ENCODE measurements around the gene RPS6KC1. TPM values are rescaled to one million over a fixed set of nuclear protein-coding genes. Genes with fewer than 3 reads are reported as not detected.
"Not testable (repeated sequence)": the region's sequence is repeated elsewhere in the genome, so short reads cannot be mapped to it uniquely, and the experiment has no call there.

Gene RPS6KC1
- polyA plus RNA-seq, 1 donor (not counting 4 experiments of a cell fraction or from before 2014, with no cell fraction given): 13.0 TPM

DNA sequence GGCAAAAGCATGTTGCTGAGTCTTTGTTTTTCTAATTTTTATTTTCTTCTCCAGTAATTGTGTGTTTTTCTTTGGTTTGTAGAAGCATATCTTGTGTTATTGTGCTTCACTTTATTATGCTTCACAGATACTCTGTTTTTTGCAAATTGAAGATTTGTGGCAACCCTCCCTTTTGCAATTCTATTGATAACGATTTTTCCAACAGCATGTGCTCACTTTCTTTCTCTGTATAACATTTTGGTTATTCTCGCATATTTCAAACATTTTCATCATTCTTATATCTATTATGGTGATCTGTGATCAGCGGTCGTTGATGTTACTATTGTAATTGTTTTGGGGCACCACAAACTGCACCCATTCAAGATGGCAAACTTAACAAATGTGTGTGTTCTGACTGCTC is 31.6 kb upstream of the RPS6KC1 start:
- H2AFZ ChIP-seq (ENCODE audit: control insufficient read depth, low read length): no peak overlapping the region
- no peak overlapping the region for H3K27ac ChIP-seq (ENCODE audit: control insufficient read depth, insufficient read depth, low read length)
- no peak overlapping the region for H3K9ac ChIP-seq (ENCODE audit: control insufficient read depth, extremely low read depth, insufficient read depth, low read length)
- peaks cover 8% of the 10 kb centered on the region for H3K79me2 ChIP-seq (ENCODE audit: control insufficient read depth, insufficient read depth, low read length)
- H3K27me3 ChIP-seq (ENCODE audit: control insufficient read depth, extremely low read depth, insufficient read depth, low read length): no peaks in the 10 kb centered on the region
- H3K4me3 ChIP-seq (ENCODE audit: control insufficient read depth in 2 of 3, extremely low read depth in 1 of 3, insufficient read depth in 2 of 3, low read depth in 1 of 3, low read length in 3 of 3): no peak overlapping the region
- DNase-seq (ENCODE audit: low read depth, low spot score) (no peak), FAIRE-seq (no peak)
- no peaks in the 10 kb centered on the region for H3K9me3 ChIP-seq (ENCODE audit: control insufficient read depth, low read depth, low read length)
- no peaks in the 10 kb centered on the region for H3K4me1 ChIP-seq (ENCODE audit: control insufficient read depth, extremely low read depth, insufficient read depth, low read length)
- no peaks in the 10 kb centered on the region for H3K36me3 ChIP-seq (ENCODE audit: control insufficient read depth in 2 of 2, extremely low read depth in 1 of 2, insufficient read depth in 2 of 2, low read length in 2 of 2)
- dilution Hi-C loops (cut with MboI; ENCODE audit: extremely low pct_ligation_motif_present, low sequenced_read_pairs): no loop called here
- H3K9me1 ChIP-seq (ENCODE audit: control insufficient read depth, extremely low read depth, insufficient read depth, low read length): no peaks in the 10 kb centered on the region
- H3K4me2 ChIP-seq (ENCODE audit: control insufficient read depth, extremely low read depth, insufficient read depth, low read depth, low read length): no peak overlapping the region
- TF ChIP-seq EZH2 (IDR thresholded peaks at IDR 0.05; ENCODE audit: low read length): no peak
- TF ChIP-seq, protein P1, sequence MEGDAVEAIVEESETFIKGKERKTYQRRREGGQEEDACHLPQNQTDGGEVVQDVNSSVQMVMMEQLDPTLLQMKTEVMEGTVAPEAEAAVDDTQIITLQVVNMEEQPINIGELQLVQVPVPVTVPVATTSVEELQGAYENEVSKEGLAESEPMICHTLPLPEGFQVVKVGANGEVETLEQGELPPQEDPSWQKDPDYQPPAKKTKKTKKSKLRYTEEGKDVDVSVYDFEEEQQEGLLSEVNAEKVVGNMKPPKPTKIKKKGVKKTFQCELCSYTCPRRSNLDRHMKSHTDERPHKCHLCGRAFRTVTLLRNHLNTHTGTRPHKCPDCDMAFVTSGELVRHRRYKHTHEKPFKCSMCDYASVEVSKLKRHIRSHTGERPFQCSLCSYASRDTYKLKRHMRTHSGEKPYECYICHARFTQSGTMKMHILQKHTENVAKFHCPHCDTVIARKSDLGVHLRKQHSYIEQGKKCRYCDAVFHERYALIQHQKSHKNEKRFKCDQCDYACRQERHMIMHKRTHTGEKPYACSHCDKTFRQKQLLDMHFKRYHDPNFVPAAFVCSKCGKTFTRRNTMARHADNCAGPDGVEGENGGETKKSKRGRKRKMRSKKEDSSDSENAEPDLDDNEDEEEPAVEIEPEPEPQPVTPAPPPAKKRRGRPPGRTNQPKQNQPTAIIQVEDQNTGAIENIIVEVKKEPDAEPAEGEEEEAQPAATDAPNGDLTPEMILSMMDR (optimal IDR thresholded peaks at IDR 0.05 in 1 of 3, IDR thresholded peaks at IDR 0.05 in 1 of 3, conservative IDR thresholded peaks at IDR 0.05 in 1 of 3; ENCODE audit: extremely low read depth in 1 of 3, insufficient read depth in 2 of 3, low read length in 3 of 3): no peak
- no peaks in the 10 kb centered on the region for H4K20me1 ChIP-seq (ENCODE audit: control insufficient read depth, extremely low read depth, insufficient read depth, low read length)

DNA sequence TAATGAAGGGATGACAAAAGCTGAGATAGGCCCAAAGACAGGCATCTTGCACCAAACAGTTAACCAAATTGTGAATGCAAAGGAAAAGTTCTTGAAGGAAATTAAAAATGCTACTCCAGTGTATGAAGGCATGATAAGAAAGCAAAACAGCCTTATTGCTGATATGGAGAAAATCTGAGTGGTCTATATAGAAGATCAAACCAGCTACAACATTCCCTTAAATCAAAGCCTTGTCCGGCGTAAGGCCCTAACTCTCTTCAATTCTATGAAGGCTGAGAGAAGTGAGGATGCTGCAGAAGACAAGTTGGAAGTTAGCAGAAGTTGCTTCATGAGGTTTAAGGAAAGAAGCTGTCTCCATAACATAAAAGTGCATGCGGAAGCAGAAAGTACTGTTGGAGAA is 31.0 kb upstream of the RPS6KC1 start:
- no peaks in the 10 kb centered on the region for H3K36me3 ChIP-seq (ENCODE audit: control insufficient read depth in 2 of 2, extremely low read depth in 1 of 2, insufficient read depth in 2 of 2, low read length in 2 of 2)
- H3K9me1 ChIP-seq (ENCODE audit: control insufficient read depth, extremely low read depth, insufficient read depth, low read length): no peaks in the 10 kb centered on the region
- no peak overlapping the region for H3K4me2 ChIP-seq (ENCODE audit: control insufficient read depth, extremely low read depth, insufficient read depth, low read depth, low read length)
- no peak for DNase-seq (ENCODE audit: low read depth, low spot score)
- H2AFZ ChIP-seq (ENCODE audit: control insufficient read depth, low read length): no peak overlapping the region
- H3K27ac ChIP-seq (ENCODE audit: control insufficient read depth, insufficient read depth, low read length): no peak overlapping the region
- H3K9ac ChIP-seq (ENCODE audit: control insufficient read depth, extremely low read depth, insufficient read depth, low read length): no peak overlapping the region
- FAIRE-seq: no peak
- TF ChIP-seq EZH2 (IDR thresholded peaks at IDR 0.05; ENCODE audit: low read length): no peak
- TF ChIP-seq, protein P1 (optimal IDR thresholded peaks at IDR 0.05 in 1 of 3, IDR thresholded peaks at IDR 0.05 in 1 of 3, conservative IDR thresholded peaks at IDR 0.05 in 1 of 3; ENCODE audit: extremely low read depth in 1 of 3, insufficient read depth in 2 of 3, low read length in 3 of 3): no peak
- H3K4me1 ChIP-seq (ENCODE audit: control insufficient read depth, extremely low read depth, insufficient read depth, low read length): no peaks in the 10 kb centered on the region
- dilution Hi-C loops (cut with MboI; ENCODE audit: extremely low pct_ligation_motif_present, low sequenced_read_pairs): no loop called here
- no peaks in the 10 kb centered on the region for H3K9me3 ChIP-seq (ENCODE audit: control insufficient read depth, low read depth, low read length)
- no peaks in the 10 kb centered on the region for H3K27me3 ChIP-seq (ENCODE audit: control insufficient read depth, extremely low read depth, insufficient read depth, low read length)
- H3K4me3 ChIP-seq (ENCODE audit: control insufficient read depth in 2 of 3, extremely low read depth in 1 of 3, insufficient read depth in 2 of 3, low read depth in 1 of 3, low read length in 3 of 3): no peak overlapping the region
- H3K79me2 ChIP-seq (ENCODE audit: control insufficient read depth, insufficient read depth, low read length): peaks cover 2% of the 10 kb centered on the region
- no peaks in the 10 kb centered on the region for H4K20me1 ChIP-seq (ENCODE audit: control insufficient read depth, extremely low read depth, insufficient read depth, low read length)

DNA sequence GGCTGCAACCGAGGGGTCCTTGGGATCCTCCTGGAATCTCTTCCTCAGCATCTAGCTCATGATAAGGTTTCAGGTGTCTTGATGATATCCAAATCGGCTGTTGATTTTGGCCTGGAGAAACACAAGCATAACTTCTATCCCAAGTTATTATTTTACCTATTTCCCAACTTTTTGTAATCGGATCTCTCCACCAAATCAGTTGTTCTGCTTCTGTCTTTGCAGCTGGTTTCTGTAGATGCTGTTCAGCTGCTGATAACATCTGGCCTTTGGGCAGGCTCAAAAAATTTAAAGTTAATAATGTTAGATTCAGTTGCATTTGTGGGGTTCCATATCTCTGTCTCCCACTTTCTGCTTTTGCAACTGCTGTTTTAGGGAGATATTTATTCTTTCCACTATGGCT is 24.0 kb upstream of the RPS6KC1 start:
- H3K4me2 ChIP-seq (ENCODE audit: control insufficient read depth, extremely low read depth, insufficient read depth, low read depth, low read length); H2AFZ ChIP-seq (ENCODE audit: control insufficient read depth, low read length); H3K9me3 ChIP-seq (ENCODE audit: control insufficient read depth, low read depth, low read length); H3K9ac ChIP-seq (ENCODE audit: control insufficient read depth, extremely low read depth, insufficient read depth, low read length); H3K27me3 ChIP-seq (ENCODE audit: control insufficient read depth, extremely low read depth, insufficient read depth, low read length); H3K4me3 ChIP-seq (ENCODE audit: control insufficient read depth in 2 of 3, extremely low read depth in 1 of 3, insufficient read depth in 2 of 3, low read depth in 1 of 3, low read length in 3 of 3); H3K4me1 ChIP-seq (ENCODE audit: control insufficient read depth, extremely low read depth, insufficient read depth, low read length); H3K79me2 ChIP-seq (ENCODE audit: control insufficient read depth, insufficient read depth, low read length); FAIRE-seq; H3K9me1 ChIP-seq (ENCODE audit: control insufficient read depth, extremely low read depth, insufficient read depth, low read length); DNase-seq (ENCODE audit: low read depth, low spot score); H3K36me3 ChIP-seq (ENCODE audit: control insufficient read depth in 2 of 2, extremely low read depth in 1 of 2, insufficient read depth in 2 of 2, low read length in 2 of 2); H4K20me1 ChIP-seq (ENCODE audit: control insufficient read depth, extremely low read depth, insufficient read depth, low read length); H3K27ac ChIP-seq (ENCODE audit: control insufficient read depth, insufficient read depth, low read length); dilution Hi-C loops (cut with MboI; ENCODE audit: extremely low pct_ligation_motif_present, low sequenced_read_pairs): not testable (repeated sequence)

Data from keratinocyte (primary cell).